GM12892 (cell line): ENCODE measurements around the gene FECH.

Experiments used
- DNase-seq: peaks from one replicate; pipeline ENCODE4 v3.0.0; 2011; ENCODE audit not compliant: insufficient read length
- FAIRE-seq: peaks from 2 replicates; lab custom pipeline; 2011; peaks lifted over from hg19 to GRCh38; lab: Jason Lieb, UNC
- POLR2A ChIP-seq: IDR thresholded peaks from 2 replicates; pipeline ENCODE4 v1.6.1; 2011; ENCODE audit warnings: low read depth, low read length, control low read depth
- POLR2AphosphoS5 ChIP-seq: IDR thresholded peaks from 2 replicates; pipeline ENCODE4 v1.6.1; 2011; ENCODE audit warnings: low read depth, low read length, control low read depth
- TAF1 ChIP-seq: IDR thresholded peaks from 2 replicates; pipeline ENCODE4 v1.6.1; 2011; ENCODE audit warnings: low read depth, mild to moderate bottlenecking, control low read depth, low read length, borderline replicate concordance

FECH gene

GRCh38 chr18:57575542-57575941, 11.0 kb downstream of the FECH start:
- TF ChIP-seq POLR2AphosphoS5: no peak
- TF ChIP-seq POLR2A: no peak
- TF ChIP-seq TAF1: no peak
- FAIRE-seq: no peak

GRCh38 chr18:57574866-57575265, 11.6 kb downstream of the FECH start:
- DNase-seq (no peak), FAIRE-seq (no peak)
- TF ChIP-seq POLR2A: no peak
- no peak for TF ChIP-seq POLR2AphosphoS5

More at GRCh38 chr18:57575542-57575941, 11.0 kb downstream of the FECH start:
- no peak for DNase-seq

GRCh38 chr18:57570162-57570561, 16.3 kb downstream of the FECH start:
- FAIRE-seq (no peak), DNase-seq (no peak)

GRCh38 chr18:57569133-57569532, 17.4 kb downstream of the FECH start:
- DNase-seq: no peak
- FAIRE-seq: no peak
- TF ChIP-seq POLR2AphosphoS5 (no peak), TAF1 (no peak), POLR2A (no peak)

More at GRCh38 chr18:57570162-57570561, 16.3 kb downstream of the FECH start:
- TF ChIP-seq POLR2A (no peak), TAF1 (no peak), POLR2AphosphoS5 (no peak)

- DNase-seq (peak; percentile 25), FAIRE-seq (peak; percentile 51)
- TF ChIP-seq TAF1 (no peak), POLR2AphosphoS5 (no peak), POLR2A (no peak)
Observed at GRCh38 chr18:57561728-57562423, 24.6 kb downstream of the FECH start.

GRCh38 chr18:57561261-57561660, 25.2 kb downstream of the FECH start:
- FAIRE-seq: no peak
- no peak for TF ChIP-seq POLR2A
- no peak for TF ChIP-seq POLR2AphosphoS5
- DNase-seq: no peak

- no peak for TF ChIP-seq TAF1
- no peak for DNase-seq
- no peak for FAIRE-seq
Observed at GRCh38 chr18:57559314-57559713, 27.2 kb downstream of the FECH start.

GRCh38 chr18:57555134-57555533, 31.4 kb downstream of the FECH start:
- DNase-seq: no peak
- FAIRE-seq: no peak
- TF ChIP-seq TAF1: no peak
- TF ChIP-seq POLR2AphosphoS5: no peak
- TF ChIP-seq POLR2A: no peak

- FAIRE-seq: no peak
- TF ChIP-seq POLR2AphosphoS5: no peak
- no peak for TF ChIP-seq TAF1
- TF ChIP-seq POLR2A: no peak
- no peak for DNase-seq
Observed at GRCh38 chr18:57550510-57550909, 36.0 kb downstream of the FECH start.

GRCh38 chr18:57547260-57547659, 39.2 kb downstream of the FECH start:
- FAIRE-seq (no peak), DNase-seq (no peak)
- TF ChIP-seq POLR2A (no peak), POLR2AphosphoS5 (no peak), TAF1 (no peak)

GRCh38 chr18:57544936-57545660, 41.4 kb downstream of the FECH start:
- FAIRE-seq (no peak), DNase-seq (no peak)
- no peak for TF ChIP-seq POLR2AphosphoS5
- no peak for TF ChIP-seq POLR2A
- TF ChIP-seq TAF1: no peak

- FAIRE-seq: no peak
- no peak for DNase-seq
- TF ChIP-seq POLR2AphosphoS5: no peak
- no peak for TF ChIP-seq POLR2A
- no peak for TF ChIP-seq TAF1
Observed at GRCh38 chr18:57543560-57543959, 42.9 kb downstream of the FECH start.
